NCI-H2107 treated with DMSO at 0.1 percent for 48 hours (cell line): ENCODE measurements around the gene ITPK1.

Experiments
- DNase-seq: peaks from one replicate; lab custom pipeline; 2025; ENCODE audit not compliant: unreplicated experiment; lab: John Stamatoyannopoulos, UW

The ITPK1 gene

DNA sequence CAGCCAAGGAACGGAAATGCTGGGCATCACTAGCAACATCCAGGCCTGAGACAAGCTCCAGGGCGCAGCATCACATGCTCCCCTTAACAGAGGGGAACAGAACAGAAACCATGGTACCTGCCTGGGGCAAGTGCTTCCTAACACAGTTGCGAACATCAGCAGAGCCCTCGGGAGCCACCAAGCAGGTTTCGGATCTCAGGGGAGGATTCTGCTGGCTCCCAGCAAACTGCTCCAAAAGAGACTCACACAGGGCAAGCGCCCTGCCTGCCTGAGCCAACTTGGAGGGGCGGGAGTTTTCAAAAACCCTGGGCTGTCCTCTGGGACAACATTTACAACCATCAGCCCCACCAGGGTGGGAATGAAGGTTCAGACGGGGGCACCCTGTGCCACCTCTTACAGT, 173.1 kb downstream of the ITPK1 start:
- DNase-seq = no peak

DNA sequence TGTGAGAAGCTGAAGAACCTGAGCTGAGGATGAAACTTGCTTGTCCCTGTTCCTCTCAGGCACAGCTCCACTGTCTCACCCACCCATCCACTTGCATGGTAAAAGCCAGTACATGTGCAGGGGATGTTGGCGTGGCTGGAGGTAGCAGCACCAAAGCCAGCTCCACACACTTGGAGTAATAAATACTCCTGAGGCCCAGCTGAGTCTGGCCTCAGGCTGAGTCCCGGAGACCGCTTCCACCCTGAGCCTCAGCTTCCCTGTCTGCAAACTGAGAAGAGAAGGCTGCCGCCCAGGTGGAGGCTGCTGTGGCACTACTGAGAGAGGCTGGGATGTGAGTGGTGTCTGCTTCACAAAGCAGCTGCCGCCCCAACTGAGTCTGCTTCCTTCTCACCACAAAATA, 173.6 kb downstream of the ITPK1 start:
- no peak for DNase-seq

DNA sequence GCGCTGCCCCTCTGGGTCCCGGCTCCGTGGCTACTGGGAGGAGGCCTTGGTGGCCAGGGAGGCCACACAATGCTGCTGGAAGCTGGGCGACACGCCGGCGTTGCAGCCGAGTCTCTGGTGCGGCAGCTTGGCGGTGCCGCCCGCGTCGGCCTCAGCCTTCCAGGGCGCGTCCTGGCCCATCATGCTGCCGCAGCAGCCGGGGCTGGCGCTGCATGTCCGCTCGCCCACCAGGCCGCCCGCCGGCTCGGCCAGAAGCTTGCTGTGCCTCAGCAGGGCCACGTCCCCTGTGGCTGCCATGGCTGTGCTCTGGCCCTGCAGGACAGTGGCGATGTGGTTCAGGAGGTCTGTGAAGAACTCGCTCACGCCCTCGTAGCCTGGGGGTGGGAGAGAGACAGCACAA, 174.2 kb downstream of the ITPK1 start:
- DNase-seq = no peak

DNA sequence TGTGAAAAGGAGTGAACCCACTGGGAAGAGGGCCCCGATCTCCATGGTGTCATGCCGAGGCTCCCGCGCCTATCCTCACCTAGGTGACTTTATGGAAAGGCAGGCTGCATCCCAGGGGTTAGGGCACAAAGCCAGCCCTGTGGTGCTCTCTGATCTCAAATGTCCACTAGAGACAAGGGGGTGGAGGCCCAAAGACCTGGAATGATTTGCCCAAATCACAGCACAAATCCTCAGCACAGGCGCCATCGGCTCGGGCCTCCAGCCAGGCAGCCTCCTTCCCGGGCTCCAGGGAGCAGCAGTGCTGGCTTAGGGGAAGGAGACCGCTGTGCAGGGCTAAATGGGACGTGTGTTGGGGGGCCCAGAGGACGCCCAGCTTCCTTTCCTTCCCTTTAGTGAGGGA, 175.2 kb downstream of the ITPK1 start:
- DNase-seq = no peak

DNA sequence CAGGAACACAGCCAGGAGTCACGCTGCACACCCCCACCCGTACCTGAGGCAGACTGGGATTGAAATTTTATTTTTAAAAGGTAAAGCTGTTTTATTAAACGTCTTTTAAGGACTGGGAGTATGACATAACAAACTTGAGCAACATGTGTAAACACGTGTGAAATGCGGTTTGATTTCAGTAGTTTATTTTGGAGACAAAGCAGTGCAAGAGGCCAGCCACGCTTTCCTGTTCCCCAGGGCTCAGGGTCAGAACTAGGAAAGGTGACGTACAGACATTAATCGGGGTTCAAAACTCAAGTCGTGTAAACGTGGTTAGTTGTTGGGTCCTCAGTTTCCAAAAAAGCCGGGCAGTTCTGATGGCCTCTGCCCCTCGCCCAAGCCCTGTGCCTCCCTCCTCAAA, 176.0 kb downstream of the ITPK1 start:
- DNase-seq = no peak

DNA sequence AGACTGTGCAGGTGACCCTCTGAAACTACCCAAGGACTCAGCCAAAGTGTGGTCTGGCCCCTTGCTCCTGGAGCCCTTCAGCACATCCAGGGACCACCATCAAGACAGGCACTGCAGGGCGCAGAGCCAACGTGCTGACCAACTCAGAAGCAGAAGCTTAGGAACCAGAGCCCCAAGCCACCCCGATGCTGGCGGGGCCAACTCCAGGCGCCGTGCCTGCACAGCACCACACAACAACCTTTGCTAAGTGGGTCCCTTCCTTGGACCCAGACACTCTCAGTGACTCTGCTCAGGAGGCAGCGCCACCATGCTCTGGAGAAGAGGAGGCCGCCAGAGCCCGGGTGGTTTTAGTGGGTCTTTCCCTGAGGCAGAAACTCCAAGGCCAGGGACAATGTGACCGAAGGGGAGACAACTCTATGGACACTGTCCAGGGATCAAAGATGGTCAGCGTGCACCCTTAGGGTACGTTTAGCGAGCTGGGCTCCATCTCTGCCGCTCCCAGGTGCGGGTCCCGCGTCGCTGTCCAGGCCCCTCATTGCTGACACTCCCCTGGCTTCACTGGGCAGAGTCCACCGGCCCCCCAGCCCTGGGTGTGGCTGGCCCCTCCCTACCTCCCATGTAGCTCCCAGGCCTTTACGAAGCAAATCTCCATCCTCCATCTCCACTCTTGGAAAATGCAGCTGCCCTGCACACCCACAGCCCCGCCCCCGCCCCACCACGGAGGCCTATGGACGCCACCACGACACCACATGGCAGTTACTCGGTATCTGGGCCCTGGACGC, 176.6 kb downstream of the ITPK1 start:
- no peak for DNase-seq

DNA sequence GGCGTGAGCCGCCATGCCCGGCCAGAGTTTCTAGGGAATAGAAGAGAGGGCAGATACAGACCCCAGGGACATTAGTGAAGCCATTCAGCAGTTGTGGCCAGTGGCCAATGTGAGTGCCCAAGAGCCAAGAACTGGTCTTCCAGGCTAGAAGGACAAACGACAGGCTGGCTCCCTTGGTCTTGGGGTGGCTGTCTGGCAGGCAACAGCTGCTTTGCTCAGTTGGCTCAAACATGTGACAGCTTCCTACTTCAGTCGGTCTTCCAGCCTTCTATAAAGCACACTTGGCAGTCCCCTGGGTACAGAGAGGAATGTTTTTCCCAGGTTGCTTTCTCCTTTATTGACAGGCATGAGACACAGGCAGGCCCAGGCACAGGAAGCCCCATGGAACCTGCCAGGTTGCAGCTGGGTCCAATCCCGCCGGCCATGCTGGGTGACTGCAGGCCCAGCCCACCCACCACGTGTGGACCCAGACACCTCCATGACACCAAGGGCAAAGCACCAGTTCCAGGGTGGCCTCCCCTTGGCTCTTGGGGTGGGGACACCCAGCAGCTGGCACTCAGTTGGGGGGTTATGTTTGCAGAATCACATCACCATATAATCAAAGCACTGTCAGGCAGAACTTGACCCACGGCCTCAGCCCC, 177.4 kb downstream of the ITPK1 start:
- peak; percentile 83 for DNase-seq

DNA sequence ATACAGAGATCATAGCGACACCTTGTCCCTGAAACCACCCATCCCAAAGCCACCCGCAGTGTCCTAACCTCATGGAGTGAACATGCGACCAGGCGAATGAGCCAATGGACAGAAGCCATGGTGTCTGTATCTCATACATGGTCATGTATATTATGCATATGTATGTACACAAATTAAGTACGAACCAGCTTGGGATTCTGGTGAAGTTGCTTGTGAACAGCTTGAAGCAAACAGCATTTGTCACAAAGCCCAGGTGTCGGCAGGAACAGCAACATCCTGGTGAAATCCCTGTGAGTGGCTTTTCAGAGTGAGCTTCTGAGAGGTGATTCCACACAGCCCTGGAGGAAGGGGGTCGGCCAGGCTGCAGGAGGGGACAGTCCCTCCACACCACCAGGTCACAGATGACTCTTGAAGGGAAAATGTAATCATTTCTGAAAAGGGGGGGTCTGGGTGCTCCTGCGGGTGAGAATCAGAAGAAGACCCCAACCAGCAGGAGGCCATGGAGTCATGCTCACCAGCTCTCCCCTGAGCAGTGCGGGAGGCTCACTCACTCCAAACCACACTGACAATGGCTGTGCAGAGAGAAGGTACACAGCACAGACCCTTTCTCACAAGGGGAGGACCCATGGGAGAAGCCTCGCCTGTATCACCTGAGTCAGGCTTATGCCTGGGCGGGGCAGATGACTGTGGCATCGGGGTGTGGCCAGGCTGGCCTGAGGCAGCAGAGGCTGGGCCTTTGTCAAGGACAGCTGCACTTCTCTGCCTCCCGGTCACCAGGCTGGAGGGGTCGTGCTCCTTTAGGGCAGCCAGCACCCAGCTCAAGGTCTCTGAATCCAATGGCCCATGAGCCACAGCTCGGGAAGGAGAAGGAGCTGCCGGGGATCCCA, 178.4 kb downstream of the ITPK1 start:
- peak; percentile 48 for DNase-seq

DNA sequence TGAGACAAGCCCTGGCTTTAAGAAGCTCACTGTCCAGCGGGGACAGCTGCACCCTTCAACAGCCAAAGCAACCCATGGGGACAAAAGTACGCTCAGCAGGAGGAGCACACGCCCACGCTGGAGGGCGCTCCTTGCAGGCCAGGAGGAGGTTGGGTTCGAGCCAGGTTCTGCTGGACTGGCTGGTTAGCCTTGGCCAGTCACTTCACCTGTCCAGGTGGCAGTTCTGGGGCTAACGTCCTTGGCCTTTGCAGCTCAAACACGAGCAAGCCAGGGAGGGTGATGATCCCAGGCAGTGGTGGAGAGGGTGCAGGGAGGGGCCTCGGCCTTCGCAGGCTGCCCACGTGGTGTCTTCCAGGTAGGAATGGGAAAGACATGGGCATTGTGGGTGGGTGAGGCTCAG, 179.6 kb downstream of the ITPK1 start:
- DNase-seq = no peak

DNA sequence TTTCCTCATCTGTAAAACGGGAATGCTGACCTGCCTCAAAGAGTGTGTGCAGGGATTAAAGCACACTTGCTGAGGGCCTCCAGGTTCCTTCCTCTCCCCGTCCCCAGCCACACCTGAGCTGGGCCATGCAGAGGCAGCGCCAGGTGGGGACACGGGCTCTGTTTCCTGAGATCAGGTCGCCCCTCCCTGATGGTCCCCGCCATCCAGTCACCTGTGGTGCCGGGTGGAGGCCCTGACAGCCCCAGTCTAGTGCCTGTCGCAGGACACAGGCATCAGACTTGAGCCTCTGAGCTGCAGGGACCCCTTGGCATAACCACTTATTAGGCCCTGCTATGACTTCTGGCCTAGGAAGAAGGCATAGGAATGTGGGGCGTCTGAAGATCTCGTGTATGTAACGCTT, 180.3 kb downstream of the ITPK1 start:
- DNase-seq = no peak

DNA sequence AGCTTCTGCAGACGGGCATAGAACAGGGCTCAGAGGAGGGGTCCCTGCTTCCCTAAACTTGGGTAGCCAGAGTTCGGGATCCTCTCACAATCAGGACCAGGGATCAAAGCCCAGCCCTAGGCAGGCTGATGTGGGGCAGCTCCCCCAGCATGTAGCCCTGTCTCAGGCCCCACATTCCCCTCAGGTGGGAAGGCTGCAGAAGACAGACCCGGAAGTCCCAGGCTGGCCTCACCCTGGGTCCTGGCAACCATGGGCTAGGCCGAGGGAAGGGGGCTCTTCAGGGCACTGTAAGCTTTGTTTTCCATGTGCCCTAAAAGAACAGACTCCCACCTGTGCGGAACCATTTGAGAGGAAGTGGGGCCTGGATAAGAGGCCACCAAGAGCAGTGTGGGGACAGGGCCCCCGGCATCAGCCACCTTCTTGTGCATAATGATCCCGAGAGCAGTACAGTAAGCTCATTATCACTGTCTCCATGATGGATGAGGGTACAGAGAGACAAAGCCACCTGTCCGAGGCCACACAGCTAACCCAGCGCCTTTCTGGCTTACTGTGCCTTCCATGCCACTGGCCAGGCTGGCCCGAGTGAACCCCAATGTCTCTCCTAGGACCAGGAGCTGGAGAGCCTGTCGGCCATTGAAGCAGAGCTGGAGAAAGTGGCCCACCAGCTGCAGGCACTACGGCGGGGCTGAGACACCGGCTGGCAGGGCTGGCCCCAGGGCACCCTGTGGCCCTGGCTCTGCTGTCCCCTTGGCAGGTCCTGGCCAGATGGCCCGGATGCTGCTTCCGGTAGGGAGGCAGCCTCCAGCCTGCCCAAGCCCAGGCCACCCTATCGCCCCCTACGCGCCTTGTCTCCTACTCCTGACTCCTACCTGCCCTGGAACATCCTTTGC, 181.3 kb downstream of the ITPK1 start:
- no peak for DNase-seq

DNA sequence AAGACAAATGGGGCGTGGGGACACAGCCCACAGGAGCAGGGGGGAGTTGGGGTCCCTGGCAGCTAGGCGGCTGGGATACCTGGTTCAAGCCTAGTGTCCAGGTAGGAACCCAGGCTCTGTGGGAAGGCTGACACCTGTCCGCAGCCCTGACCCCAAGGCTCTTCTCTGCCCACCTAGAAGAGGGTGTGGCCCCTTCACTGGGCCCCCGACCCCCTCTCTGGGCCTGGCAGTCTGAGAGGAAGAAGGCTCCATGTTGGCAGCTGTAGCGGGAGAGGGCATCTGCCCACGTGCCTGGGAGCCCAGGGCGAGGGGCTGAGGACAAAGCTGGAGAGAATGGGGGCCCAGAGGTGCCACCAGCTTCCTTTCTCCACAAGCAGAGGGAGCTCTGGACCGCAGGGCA, 182.2 kb downstream of the ITPK1 start:
- no peak for DNase-seq

DNA sequence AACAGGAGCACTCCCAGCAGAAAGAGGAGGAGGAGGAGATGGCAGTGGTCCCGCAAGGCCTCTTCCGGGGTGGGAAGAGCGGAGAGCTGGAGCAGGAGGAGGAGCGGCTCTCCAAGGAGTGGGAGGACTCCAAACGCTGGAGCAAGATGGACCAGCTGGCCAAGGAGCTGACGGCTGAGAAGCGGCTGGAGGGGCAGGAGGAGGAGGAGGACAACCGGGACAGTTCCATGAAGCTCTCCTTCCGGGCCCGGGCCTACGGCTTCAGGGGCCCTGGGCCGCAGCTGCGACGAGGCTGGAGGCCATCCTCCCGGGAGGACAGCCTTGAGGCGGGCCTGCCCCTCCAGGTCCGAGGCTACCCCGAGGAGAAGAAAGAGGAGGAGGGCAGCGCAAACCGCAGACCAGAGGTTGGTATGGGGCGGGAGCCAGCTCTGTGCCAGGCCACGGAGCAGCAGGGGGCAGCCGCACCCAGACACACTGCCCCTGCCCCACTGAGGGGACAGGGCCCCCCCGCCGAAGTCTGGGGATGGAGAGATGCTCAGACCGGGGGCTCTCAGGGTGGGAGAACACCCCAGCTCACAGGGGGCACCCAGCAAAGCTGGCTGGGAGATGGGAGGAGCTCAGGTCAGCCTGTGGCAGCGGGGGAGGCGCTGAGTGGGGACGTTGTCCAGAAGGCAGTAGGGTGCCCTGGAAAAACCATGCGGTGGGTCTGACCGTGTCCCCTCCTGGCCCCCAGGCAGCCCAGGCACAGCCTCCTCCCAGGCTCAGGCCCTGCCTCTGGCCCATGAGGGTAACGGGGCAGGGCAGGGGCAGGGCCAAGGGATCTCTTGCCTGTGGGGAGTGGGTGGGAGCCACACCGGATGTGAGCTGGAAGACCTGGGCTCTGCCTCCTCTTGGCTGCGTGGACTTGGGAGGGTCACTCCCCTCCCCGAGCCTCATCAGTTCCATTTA, 183.0 kb downstream of the ITPK1 start:
- no peak for DNase-seq

DNA sequence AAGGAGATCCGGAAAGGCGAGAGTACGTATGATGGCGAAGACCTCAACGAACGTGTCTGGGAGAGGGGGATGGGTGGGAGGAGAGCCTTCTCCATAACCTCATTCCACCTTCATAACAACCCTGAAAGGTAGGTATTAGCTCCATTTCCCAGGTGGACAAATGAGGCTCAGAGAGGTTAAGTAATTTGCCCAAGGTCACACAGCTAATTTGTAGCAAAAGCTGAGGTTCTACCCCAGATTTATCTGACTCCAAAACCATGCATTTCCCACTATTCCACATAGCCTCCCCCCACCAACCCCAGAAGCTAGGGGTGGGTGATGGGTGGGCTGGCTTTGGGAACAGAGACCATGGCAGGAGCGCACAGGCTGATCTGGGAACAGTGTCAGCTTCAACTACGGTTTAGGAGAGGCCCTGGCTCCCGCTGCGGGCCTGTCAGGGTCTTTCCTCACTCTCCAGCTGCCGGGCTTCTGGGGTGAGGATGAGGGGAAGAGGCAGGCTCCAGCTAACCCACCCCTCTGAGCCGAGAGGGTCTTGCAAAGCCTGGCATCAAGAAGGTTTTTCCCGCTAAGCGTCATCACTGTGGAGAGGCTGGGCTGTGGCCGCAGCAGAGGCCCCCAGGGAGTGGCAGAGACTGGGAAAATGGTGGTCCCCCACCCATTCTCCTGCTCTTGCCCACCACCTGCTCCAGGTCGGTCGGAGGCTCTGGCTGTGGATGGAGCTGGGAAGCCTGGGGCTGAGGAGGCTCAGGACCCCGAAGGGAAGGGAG, 183.9 kb downstream of the ITPK1 start:
- DNase-seq = no peak

DNA sequence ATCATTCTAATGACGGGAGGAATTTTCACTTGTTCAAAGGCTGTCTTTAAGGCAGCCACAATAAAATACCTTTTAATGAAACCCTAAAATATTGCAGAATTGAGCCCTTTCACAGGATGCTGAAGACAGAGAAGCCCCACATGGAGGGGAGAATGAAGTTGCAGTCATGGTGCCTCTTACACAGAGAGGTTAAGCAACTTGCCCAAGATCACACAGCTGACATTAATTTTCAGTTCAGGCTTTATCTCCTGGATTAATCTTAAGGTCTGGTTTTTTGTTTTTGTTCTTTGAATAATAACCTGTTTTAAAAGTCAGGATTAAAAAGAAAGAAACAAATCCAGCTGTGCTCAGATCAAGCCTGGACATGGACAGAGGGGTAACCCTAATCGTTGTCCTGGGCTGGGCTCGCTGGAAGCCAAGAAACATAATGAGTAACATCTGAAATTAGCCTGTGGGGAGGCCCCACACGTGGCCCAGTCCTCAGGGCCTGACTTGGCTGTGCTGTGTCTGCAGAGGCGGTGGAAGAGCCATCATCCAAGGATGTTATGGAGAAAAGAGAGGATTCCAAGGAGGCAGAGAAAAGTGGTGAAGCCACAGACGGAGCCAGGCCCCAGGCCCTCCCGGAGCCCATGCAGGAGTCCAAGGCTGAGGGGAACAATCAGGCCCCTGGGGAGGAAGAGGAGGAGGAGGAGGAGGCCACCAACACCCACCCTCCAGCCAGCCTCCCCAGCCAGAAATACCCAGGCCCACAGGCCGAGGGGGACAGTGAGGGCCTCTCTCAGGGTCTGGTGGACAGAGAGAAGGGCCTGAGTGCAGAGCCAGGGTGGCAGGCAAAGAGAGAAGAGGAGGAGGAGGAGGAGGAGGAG, 184.8 kb downstream of the ITPK1 start:
- DNase-seq = no peak

DNA sequence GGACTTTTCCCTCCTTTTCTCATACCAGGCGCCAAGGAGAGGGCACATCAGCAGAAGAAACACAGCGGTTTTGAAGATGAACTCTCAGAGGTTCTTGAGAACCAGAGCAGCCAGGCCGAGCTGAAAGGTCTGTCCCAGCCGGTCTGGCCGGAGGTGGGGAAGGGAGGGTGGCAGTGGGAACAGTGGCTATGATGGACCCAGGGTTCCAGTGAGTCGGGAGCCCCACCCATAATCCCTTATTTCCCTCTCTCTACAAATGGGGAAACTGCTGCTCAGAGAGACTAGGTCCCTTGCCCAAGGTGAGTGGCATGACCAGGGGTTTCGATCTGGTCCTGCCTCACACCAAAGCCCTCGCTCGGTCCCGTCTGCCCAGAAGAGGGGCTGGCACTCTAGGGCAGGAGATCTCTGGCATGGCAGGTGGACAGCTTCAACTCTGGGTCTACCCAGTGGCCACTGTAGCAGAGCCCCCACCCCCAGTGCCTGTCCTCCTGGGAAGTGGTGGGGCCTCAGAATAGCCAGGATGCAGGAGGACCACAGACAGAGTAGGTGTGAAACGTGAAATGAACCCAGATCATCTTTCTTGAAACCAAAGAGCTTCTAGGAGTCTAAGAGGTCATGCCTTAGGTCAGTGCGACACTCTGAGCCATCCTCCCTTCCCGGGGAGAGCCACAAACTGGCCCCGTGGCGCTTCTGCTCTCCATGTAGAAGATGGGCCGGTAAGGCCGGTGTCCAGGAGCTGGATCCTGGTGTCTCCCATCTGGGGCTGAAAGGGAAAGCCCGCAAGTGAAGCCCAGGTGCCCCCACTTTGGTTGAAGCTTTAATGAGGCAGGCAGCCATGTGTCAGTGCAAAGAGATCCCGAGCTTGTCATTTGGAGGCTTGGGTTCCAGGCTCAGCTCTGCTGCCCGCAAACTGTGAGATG, 185.8 kb downstream of the ITPK1 start:
- DNase-seq = no peak
